Suprapubic skin (tissue), 4 donors: ENCODE results near the gene SERGEF. TPM values are rescaled to one million over a fixed set of nuclear protein-coding genes. Genes with fewer than 3 reads are reported as not detected.

ENCODE experiments used
- DNase-seq, 2 donors: peaks; one replicate each; pipeline ENCODE4 v3.0.0-alpha.2; 2019; ENCODE audit warnings: low spot score in 2 of 2
- H3K27ac ChIP-seq: fragments of 200-600 bp; sonication (generic); one replicate; pipeline ENCODE4 v1.5.1; 2019
- H3K27me3 ChIP-seq: fragments of 200-600 bp; sonication (generic); one replicate; pipeline ENCODE4 v1.5.1; 2019
- H3K36me3 ChIP-seq: fragments of 200-600 bp; sonication (generic); one replicate; pipeline ENCODE4 v1.5.1; 2019
- H3K4me1 ChIP-seq: fragments of 200-600 bp; sonication (generic); one replicate; pipeline ENCODE4 v1.5.1; 2019
- H3K4me3 ChIP-seq: fragments of 200-600 bp; sonication (generic); one replicate; pipeline ENCODE4 v1.5.1; 2019; ENCODE audit warnings: mild to moderate bottlenecking
- H3K9me3 ChIP-seq: fragments of 200-600 bp; sonication (generic); one replicate; pipeline ENCODE4 v1.5.1; 2019
- CTCF ChIP-seq, 2 donors: fragments of 200-600 bp in 1 of 2; fragments of 450-650 bp in 1 of 2; sonication (generic) in 1 of 2; IDR thresholded peaks; one replicate each; pipeline ENCODE4 v1.5.1; 2016 to 2019; ENCODE audit warnings: antibody characterized with exemption in 2 of 2, mild to moderate bottlenecking in 1 of 2, moderate library complexity in 1 of 2
- EP300 ChIP-seq: sonication (generic); formaldehyde crosslinking; IDR thresholded peaks from one replicate; pipeline ENCODE4 v1.6.1; 2017; ENCODE audit warnings: antibody characterized with exemption
- POLR2A ChIP-seq, 2 donors: fragments of 450-650 bp; IDR thresholded peaks; one replicate each; pipeline ENCODE4 v1.6.1; 2017; ENCODE audit warnings: antibody characterized with exemption in 2 of 2, mild to moderate bottlenecking in 2 of 2, moderate library complexity in 2 of 2
- POLR2AphosphoS5 ChIP-seq, 3 donors: sonication (generic); formaldehyde crosslinking; IDR thresholded peaks; one replicate each; pipeline ENCODE4 v1.6.1; 2017; ENCODE audit warnings: antibody characterized with exemption in 3 of 3
- WGBS: methylation state at CpG from one replicate; pipeline ENCODE4 v1.1.5; 2018; 5-methylcytosine and 5-hydroxymethylcytosine counted together
- total RNA-seq, 4 donors: library from RNA; depleted of rRNA; stranded (reverse); fragments of >200 nt; gene quantifications; one replicate each; pipeline ENCODE4 v1.1.0, GENCODE V29; 2016

The SERGEF gene
- total RNA-seq, 4 donors from 2014 or later: 24.1 to 37.4 (median 29.9) TPM

GRCh38 chr11:17929171-17929570, 83.7 kb downstream of the SERGEF start:
- H3K4me1 ChIP-seq: peaks cover 3% of the 10 kb centered on the region
- H3K27me3 ChIP-seq: no peaks in the 10 kb centered on the region
- no peak for DNase-seq
- no peak overlapping the region for H3K27ac ChIP-seq
- H3K9me3 ChIP-seq: no peaks in the 10 kb centered on the region
- no peak overlapping the region for H3K4me3 ChIP-seq
- no peak for TF ChIP-seq POLR2A (IDR thresholded peaks at IDR 0.05)
- TF ChIP-seq CTCF (IDR thresholded peaks at IDR 0.05): no peak
- no peak for TF ChIP-seq POLR2AphosphoS5 (IDR thresholded peaks at IDR 0.05)
- TF ChIP-seq EP300: no peak
- H3K36me3 ChIP-seq: peaks cover 5% of the 10 kb centered on the region
- 86% methylated on average over 3 of the region's 3 CpGs for WGBS

GRCh38 chr11:17927681-17928343, 85.0 kb downstream of the SERGEF start:
- TF ChIP-seq EP300: no peak
- TF ChIP-seq POLR2A (IDR thresholded peaks at IDR 0.05): no peak
- no peak for TF ChIP-seq POLR2AphosphoS5 (IDR thresholded peaks at IDR 0.05)
- TF ChIP-seq CTCF (IDR thresholded peaks at IDR 0.05): no peak
- peaks cover 8% of the 10 kb centered on the region for H3K36me3 ChIP-seq
- no peak overlapping the region for H3K27ac ChIP-seq
- DNase-seq: no peak
- H3K27me3 ChIP-seq: no peaks in the 10 kb centered on the region
- WGBS: 62% methylated on average over 3 of the region's 3 CpGs
- no peak overlapping the region for H3K4me3 ChIP-seq
- no peaks in the 10 kb centered on the region for H3K9me3 ChIP-seq
- H3K4me1 ChIP-seq: peaks cover 6% of the 10 kb centered on the region

- DNase-seq: no peak
- Histone ChIP-seq H3K36me3 (peaks cover 6% of the 10 kb centered on the region), H3K27me3 (no peaks in the 10 kb centered on the region), H3K4me3 (no peak overlapping the region), H3K9me3 (no peaks in the 10 kb centered on the region), H3K27ac (no peak overlapping the region), H3K4me1 (peaks cover 8% of the 10 kb centered on the region)
- 74% methylated on average over 3 of the region's 3 CpGs for WGBS
- TF ChIP-seq CTCF (IDR thresholded peaks at IDR 0.05) (no peak), POLR2A (IDR thresholded peaks at IDR 0.05) (no peak), POLR2AphosphoS5 (IDR thresholded peaks at IDR 0.05) (no peak), EP300 (no peak)
Measured at GRCh38 chr11:17927041-17927440, 85.8 kb downstream of the SERGEF start.

GRCh38 chr11:17924713-17925112, 88.1 kb downstream of the SERGEF start:
- WGBS: 82% methylated on average over 3 of the region's 3 CpGs
- no peak for DNase-seq

GRCh38 chr11:17923217-17923616, 89.6 kb downstream of the SERGEF start:
- Histone ChIP-seq H3K36me3 (peaks cover 7% of the 10 kb centered on the region), H3K9me3 (no peaks in the 10 kb centered on the region), H3K27me3 (no peaks in the 10 kb centered on the region), H3K4me3 (no peak overlapping the region), H3K27ac (no peak overlapping the region), H3K4me1 (peaks cover 15% of the 10 kb centered on the region)
- no peak for DNase-seq
- TF ChIP-seq EP300: no peak
- WGBS: 79% methylated on average over 3 of the region's 3 CpGs

More at GRCh38 chr11:17924713-17925112, 88.1 kb downstream of the SERGEF start:
- peaks cover 15% of the 10 kb centered on the region for H3K4me1 ChIP-seq
- peaks cover 3% of the 10 kb centered on the region for H3K36me3 ChIP-seq
- TF ChIP-seq POLR2AphosphoS5 (IDR thresholded peaks at IDR 0.05) (no peak), CTCF (IDR thresholded peaks at IDR 0.05) (no peak), EP300 (no peak), POLR2A (IDR thresholded peaks at IDR 0.05) (no peak)
- H3K27ac ChIP-seq: no peak overlapping the region
- H3K4me3 ChIP-seq: no peak overlapping the region
- H3K27me3 ChIP-seq: no peaks in the 10 kb centered on the region
- no peaks in the 10 kb centered on the region for H3K9me3 ChIP-seq

- H3K4me1 ChIP-seq: peaks cover 12% of the 10 kb centered on the region
- no peak for DNase-seq
- peaks cover 12% of the 10 kb centered on the region for H3K36me3 ChIP-seq
- no peaks in the 10 kb centered on the region for H3K9me3 ChIP-seq
- TF ChIP-seq EP300: no peak
- no peak for TF ChIP-seq CTCF (IDR thresholded peaks at IDR 0.05)
- TF ChIP-seq POLR2AphosphoS5 (IDR thresholded peaks at IDR 0.05): no peak
- no peak for TF ChIP-seq POLR2A (IDR thresholded peaks at IDR 0.05)
- no peak overlapping the region for H3K4me3 ChIP-seq
- WGBS: 71% methylated on average over 2 of the region's 2 CpGs
- H3K27ac ChIP-seq: no peak overlapping the region
- H3K27me3 ChIP-seq: no peaks in the 10 kb centered on the region
Measured at GRCh38 chr11:17922416-17922788, 90.4 kb downstream of the SERGEF start.
